HepG2 (cell line): Measurements from ENCODE around the gene GRID1. TPM values are rescaled to one million over a fixed set of nuclear protein-coding genes. Genes with fewer than 3 reads are reported as not detected.
A peak's percentile ranks its signal among the peaks of the same experiment; 100 is the strongest.

Experiments
- ATAC-seq: fragments of 200-7000 bp; cut with Tn5 transposase; 3 replicates; pipeline ENCODE4 v1.9.1; 2020; ENCODE audit warnings: mild to moderate bottlenecking, moderate library complexity
- BruUV-seq: library from RNA; stranded (reverse); fragments of 400-500 nt; replicated peaks from 2 replicates; lab custom pipeline; 2021; lab: Mats Ljungman, UMichigan
- CTCF ChIA-PET: fragments of 300-600 bp; formaldehyde crosslinking; extraction: SDS; loops from one replicate; lab custom pipeline; 2021; ENCODE audit warnings: low total read pairs, inconsistent platforms, low intra/inter-chr PET ratio; lab: Yijun Ruan, JAX
- POLR2A ChIA-PET: fragments of 350-600 bp; sonication (Branson Sonifier 250); formaldehyde crosslinking; loops from one replicate; lab custom pipeline; 2020; ENCODE audit warnings: antibody characterized with exemption, inconsistent platforms; lab: Yijun Ruan, JAX
- DNase-seq: peaks from one replicate; pipeline ENCODE4 v3.0.0-alpha.2; 2015; ENCODE audit warnings: low spot score
- FAIRE-seq: peaks from 3 replicates; lab custom pipeline; 2011; peaks lifted over from hg19 to GRCh38; lab: Jason Lieb, UNC
- H2AFZ ChIP-seq: one replicate; pipeline ENCODE4 v1.6.1; 2011; ENCODE audit warnings: low read length, inconsistent platforms
- H3K27ac ChIP-seq: fragments of 300-600 bp; 3 replicates; pipeline ENCODE4 v1.8.0; 2011; ENCODE audit warnings: mixed run types, mild to moderate bottlenecking, mixed read lengths, low read length, inconsistent platforms; ENCODE audit not compliant: insufficient read depth; ENCODE audit errors: extremely low read length
- H3K27me3 ChIP-seq, 2 experiments: fragments of 200-600 bp in 1 of 2; 2 replicates in 1 of 2; 3 replicates in 1 of 2; pipeline versions ENCODE4 v1.6.0 to v1.8.0; 2011; ENCODE audit warnings: low read length in 2 of 2, mild to moderate bottlenecking in 2 of 2, moderate library complexity in 2 of 2, inconsistent platforms in 1 of 2; ENCODE audit not compliant: insufficient read depth in 2 of 2, control insufficient read depth in 1 of 2
- H3K36me3 ChIP-seq, 2 experiments: fragments of 200-600 bp in 1 of 2; replicated peaks in 1 of 2; 2 replicates in 1 of 2; 3 replicates in 1 of 2; pipeline versions ENCODE4 v1.5.1 to v1.8.0; 2011; ENCODE audit warnings: low read length in 2 of 2, inconsistent platforms in 1 of 2; ENCODE audit not compliant: insufficient read depth in 2 of 2, control insufficient read depth in 1 of 2
- H3K4me1 ChIP-seq: 2 replicates; pipeline ENCODE4 v1.5.1; 2012; ENCODE audit warnings: low read length, inconsistent platforms; ENCODE audit not compliant: insufficient read depth
- H3K4me2 ChIP-seq: 2 replicates; pipeline ENCODE4 v1.6.0; 2011; ENCODE audit warnings: low read depth, low read length, inconsistent platforms
- H3K4me3 ChIP-seq, 3 experiments: fragments of 200-600 bp in 1 of 3; sonication (generic), shearing (Covaris generic) in 1 of 3; replicated peaks in 1 of 3; 2 replicates each; pipeline ENCODE4 v1.5.1; 2011 to 2016; ENCODE audit warnings: low read length in 3 of 3, inconsistent platforms in 2 of 3, low read depth in 2 of 3, mild to moderate bottlenecking in 2 of 3, control low read depth in 1 of 3, mixed read lengths in 1 of 3; ENCODE audit not compliant: insufficient read depth in 1 of 3
- H3K79me2 ChIP-seq: one replicate; pipeline ENCODE4 v1.6.1; 2011; ENCODE audit warnings: low read length, inconsistent platforms; ENCODE audit not compliant: insufficient read depth
- H3K9ac ChIP-seq: 2 replicates; pipeline ENCODE4 v1.6.0; 2011; ENCODE audit warnings: mild to moderate bottlenecking, low read depth, low read length, inconsistent platforms; ENCODE audit not compliant: insufficient read depth
- H3K9me3 ChIP-seq: 2 replicates; pipeline ENCODE4 v1.5.1; 2012; ENCODE audit warnings: mild to moderate bottlenecking, low read length
- H4K20me1 ChIP-seq: 2 replicates; pipeline ENCODE4 v1.6.0; 2011; ENCODE audit warnings: inconsistent platforms, mild to moderate bottlenecking, low read length, moderate library complexity; ENCODE audit not compliant: insufficient read depth
- ATF7 ChIP-seq, 2 experiments: fragments of 450-650 bp in 1 of 2; sonication (generic) in 1 of 2; formaldehyde crosslinking in 1 of 2; IDR thresholded peaks; 2 replicates each; pipeline versions ENCODE4 v1.4.0 to v1.6.1; 2016 to 2020; ENCODE audit warnings: antibody characterized with exemption in 1 of 2, mild to moderate bottlenecking in 1 of 2, missing genetic modification reagents in 1 of 2
- CREB1 ChIP-seq, 2 experiments: fragments of 450-650 bp in 1 of 2; IDR thresholded peaks; 2 replicates each; pipeline ENCODE4 v1.6.1; 2016 to 2017; ENCODE audit warnings: control low read depth in 1 of 2, mild to moderate bottlenecking in 1 of 2, missing compliant biosample characterization in 1 of 2, missing genetic modification characterization in 1 of 2
- PPARG ChIP-seq: conservative IDR thresholded peaks from 2 replicates; pipeline ENCODE4 v1.6.1; 2016; ENCODE audit warnings: missing biosample characterization, missing genetic modification reagents
- WGBS: methylation state at CpG from one replicate; pipeline ENCODE4 v1.1.6; 2017; ENCODE audit warnings: low lambda C conversion rate; 5-methylcytosine and 5-hydroxymethylcytosine counted together
- in situ Hi-C: cut with HindIII; loops from 2 replicates; pipeline ENCODE4 v1.10.0; 2017; ENCODE audit warnings: low pct_unique_long_range_greater_than_20kb; ENCODE audit not compliant: extremely low pct_ligation_motif_present
- intact Hi-C: fragments of 100-400 bp; cut with micrococcal nuclease; formaldehyde crosslinking; loops from one replicate; pipeline ENCODE4 v1.10.0; 2022; ENCODE audit not compliant: unreplicated experiment
- polyA plus RNA-seq, 8 experiments: library from polyadenylated mRNA; depleted of rRNA in 3 of 8; stranded (reverse) in 7 of 8; unstranded in 1 of 8; fragments of >200 nt; fragmentation: Illumina TruSeq in 4 of 8; extraction: Trizol in 4 of 8; gene quantifications; 2 replicates each; pipeline versions ENCODE4 v1.2.1 to v1.2.3, GENCODE V29; 2011 to 2016; ENCODE audit warnings: low read depth in 4 of 8, missing spikeins in 1 of 8, mixed read lengths in 1 of 8; ENCODE audit not compliant: insufficient read depth in 1 of 8
- total RNA-seq, 5 experiments: library from RNA; depleted of rRNA; stranded (reverse); fragments of >200 nt; fragmentation: Illumina TruSeq; extraction: Trizol; gene quantifications; 2 replicates each; pipeline ENCODE4 v1.2.3, GENCODE V29; 2016; ENCODE audit warnings: low read depth in 1 of 5
- TF ChIP-seq, protein P1 (sequence below): sonication (generic); formaldehyde crosslinking; IDR thresholded peaks from 2 replicates; pipeline ENCODE4 v1.4.0; 2020; ENCODE audit warnings: mild to moderate bottlenecking, low read depth, missing genetic modification reagents

GRID1 gene
- total and polyA plus RNA-seq, 2 of the 13 experiments (the other 11 are each of a cell fraction or from before 2014, with no cell fraction given) = 0.05 TPM; not detected in 1

GRCh38 chr10:85613391-85613790 lies 753.2 kb downstream of the GRID1 start:
- Histone ChIP-seq H3K36me3 (no peaks in the 10 kb centered on the region), H3K4me2 (no peak overlapping the region), H2AFZ (no peak overlapping the region), H3K79me2 (no peaks in the 10 kb centered on the region), H3K27me3 (no peaks in the 10 kb centered on the region), H3K9me3 (no peaks in the 10 kb centered on the region)
- POLR2A ChIA-PET = no interaction called here
- no TSS peak for BruUV-seq
- in situ Hi-C loops = no loop called here
- no peak for FAIRE-seq
- 0% methylated on average over 1 of the region's 10 CpGs for WGBS
- TF ChIP-seq, protein P1, sequence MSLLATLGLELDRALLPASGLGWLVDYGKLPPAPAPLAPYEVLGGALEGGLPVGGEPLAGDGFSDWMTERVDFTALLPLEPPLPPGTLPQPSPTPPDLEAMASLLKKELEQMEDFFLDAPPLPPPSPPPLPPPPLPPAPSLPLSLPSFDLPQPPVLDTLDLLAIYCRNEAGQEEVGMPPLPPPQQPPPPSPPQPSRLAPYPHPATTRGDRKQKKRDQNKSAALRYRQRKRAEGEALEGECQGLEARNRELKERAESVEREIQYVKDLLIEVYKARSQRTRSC = no peak
- TF ChIP-seq CREB1 (IDR thresholded peaks at IDR 0.05) = peak; percentile 93
- TF ChIP-seq CREB1 (CRISPR knock-in tag; IDR thresholded peaks at IDR 0.05) = no peak
- peak; percentile 87 for TF ChIP-seq ATF7 (IDR thresholded peaks at IDR 0.05)
- TF ChIP-seq ATF7 (CRISPR knock-in tag; IDR thresholded peaks at IDR 0.05) = no peak
- TF ChIP-seq, all 625 proteins: peak for 2
- CTCF ChIA-PET = no interaction called here
- ATAC-seq (no peak), DNase-seq (no peak)
- H3K4me1 ChIP-seq = no peaks in the 10 kb centered on the region
- no peak overlapping the region for H3K9ac ChIP-seq
- intact Hi-C loops = no loop called here
- no peak overlapping the region for H3K4me3 ChIP-seq
- H3K27ac ChIP-seq = no peak overlapping the region
- no peaks in the 10 kb centered on the region for H4K20me1 ChIP-seq

DNA sequence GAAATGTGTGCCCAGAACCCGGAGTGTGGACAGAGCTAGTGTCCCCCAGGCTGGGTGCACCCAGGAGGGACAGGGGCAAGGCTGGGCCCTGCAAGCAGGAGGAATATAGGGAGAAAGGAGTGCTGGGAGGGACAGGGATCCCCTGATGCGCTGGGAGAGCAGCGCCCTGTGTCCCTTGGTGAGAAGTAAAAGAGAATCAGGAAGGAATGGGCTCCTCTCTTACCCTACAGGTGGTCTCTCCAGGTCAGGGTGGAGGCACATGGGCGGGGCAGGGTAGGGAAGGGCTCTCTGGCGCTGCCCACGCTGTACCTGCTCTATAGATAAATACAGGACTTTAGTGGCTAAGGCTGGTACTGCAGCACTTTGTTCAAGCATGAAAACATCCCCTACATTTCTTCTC lies 753.8 kb downstream of the GRID1 start:
- FAIRE-seq = no peak
- Histone ChIP-seq H2AFZ (no peak overlapping the region), H3K27ac (no peak overlapping the region), H3K27me3 (no peaks in the 10 kb centered on the region), H3K9me3 (no peaks in the 10 kb centered on the region), H3K4me2 (no peak overlapping the region), H3K79me2 (no peaks in the 10 kb centered on the region), H3K4me3 (no peak overlapping the region), H3K4me1 (no peaks in the 10 kb centered on the region), H3K36me3 (no peaks in the 10 kb centered on the region), H3K9ac (no peak overlapping the region), H4K20me1 (no peaks in the 10 kb centered on the region)
- BruUV-seq = no TSS peak
- ChIA-PET POLR2A (no interaction called here), CTCF (no interaction called here)
- DNase-seq = no peak
- peak; percentile 95 for ATAC-seq
- WGBS = 0% methylated on average over 6 of the region's 6 CpGs
- in situ Hi-C loops (no loop called here), intact Hi-C loops (no loop called here)
- TF ChIP-seq PPARG (CRISPR knock-in tag) = no peak
